Measurements from ENCODE around the gene DSG1.
"Not testable (repeated sequence)": the region's sequence is repeated elsewhere in the genome, so short reads cannot be mapped to it uniquely, and the experiment has no call there.

The DSG1 gene

DNA sequence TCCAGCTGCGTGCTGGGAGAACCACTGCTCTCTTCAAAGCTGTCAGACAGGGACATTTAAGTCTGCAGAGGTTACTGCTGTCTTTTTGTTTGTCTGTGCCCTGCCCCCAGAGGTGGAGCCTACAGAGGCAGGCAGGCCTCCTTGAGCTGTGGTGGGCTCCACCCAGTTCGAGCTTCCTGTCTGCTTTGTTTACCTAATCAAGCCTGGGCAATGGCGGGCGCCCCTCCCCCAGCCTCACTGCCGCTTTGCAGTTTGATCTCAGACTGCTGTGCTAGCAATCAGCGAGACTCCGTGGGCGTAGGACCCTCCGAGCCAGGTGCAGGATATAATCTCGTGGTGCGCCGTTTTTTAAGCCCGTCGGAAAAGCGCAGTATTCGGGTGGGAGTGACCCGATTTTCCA lies 35.4 kb downstream of the DSG1 start:
- not testable (repeated sequence) for DNase-seq

DNA sequence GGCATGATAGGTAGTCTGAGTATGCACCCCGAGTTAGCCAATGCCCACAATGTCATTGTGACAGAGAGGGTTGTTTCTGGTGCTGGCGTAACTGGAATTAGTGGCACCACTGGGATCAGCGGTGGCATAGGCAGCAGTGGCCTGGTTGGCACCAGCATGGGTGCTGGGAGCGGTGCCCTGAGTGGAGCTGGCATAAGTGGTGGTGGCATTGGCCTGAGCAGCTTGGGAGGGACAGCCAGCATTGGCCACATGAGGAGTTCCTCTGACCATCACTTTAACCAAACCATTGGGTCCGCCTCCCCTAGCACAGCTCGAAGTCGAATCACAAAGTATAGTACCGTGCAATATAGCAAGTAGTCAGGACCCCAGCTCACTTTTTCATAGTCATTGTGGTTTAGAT lies 37.0 kb downstream of the DSG1 start:
- DNase-seq: no peak

DNA sequence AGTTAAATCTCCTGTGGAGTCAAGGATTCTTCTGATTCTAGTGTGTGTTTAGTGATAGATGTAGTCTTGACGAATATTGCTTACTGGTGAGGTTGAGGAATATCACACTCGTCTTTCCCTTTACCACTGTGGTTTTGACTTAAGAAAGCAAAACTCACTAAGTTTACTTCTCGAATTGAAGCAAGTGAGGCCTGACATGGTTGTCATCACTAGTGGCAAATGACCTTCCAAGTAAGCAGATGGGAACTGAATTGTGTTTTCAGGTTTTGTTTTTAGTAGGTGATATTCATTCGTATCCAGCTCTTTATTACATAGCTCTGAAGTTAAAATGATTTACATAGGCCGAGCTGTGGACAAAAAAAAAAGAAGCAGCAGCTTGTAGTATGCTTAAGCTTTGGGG lies 38.1 kb downstream of the DSG1 start:
- no peak for DNase-seq

DNA sequence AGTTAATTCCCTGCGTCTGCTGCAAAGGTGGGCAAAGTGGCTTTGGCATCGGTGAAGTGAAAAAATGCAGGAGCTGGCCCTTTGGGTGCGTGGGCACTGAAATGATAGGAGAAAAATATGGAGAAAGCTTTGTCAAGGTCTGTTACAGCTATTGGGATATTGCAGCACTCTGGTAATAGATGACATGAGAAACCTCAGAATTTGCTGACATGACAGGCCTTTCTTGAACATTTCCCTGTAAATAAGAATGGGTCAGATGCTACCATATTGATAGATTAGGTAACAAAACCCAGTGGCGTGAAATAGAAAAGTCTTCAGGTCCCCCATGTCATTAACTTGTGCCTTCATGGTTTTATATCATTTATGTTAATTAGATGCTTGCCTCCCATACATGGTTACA lies 46.2 kb downstream of the DSG1 start:
- no peak for DNase-seq

DNA sequence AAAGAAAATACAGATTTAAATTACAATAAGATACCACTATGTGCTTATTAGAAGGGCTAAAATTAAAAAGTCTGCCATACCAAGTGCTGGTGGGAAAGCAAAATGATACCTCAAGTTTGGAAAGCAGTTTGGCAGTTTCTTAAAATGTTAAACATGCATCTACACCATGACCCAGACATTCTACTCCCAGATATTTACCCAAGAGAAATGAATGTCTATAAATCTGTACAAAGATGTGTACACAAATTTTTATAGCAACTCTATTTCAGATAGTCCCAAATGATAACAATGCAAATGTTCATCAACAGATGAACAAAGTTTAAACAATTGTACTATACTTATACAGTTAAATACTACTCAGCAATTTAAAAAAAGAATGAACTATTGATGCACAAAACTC lies 51.5 kb downstream of the DSG1 start:
- DNase-seq: no peak

DNA sequence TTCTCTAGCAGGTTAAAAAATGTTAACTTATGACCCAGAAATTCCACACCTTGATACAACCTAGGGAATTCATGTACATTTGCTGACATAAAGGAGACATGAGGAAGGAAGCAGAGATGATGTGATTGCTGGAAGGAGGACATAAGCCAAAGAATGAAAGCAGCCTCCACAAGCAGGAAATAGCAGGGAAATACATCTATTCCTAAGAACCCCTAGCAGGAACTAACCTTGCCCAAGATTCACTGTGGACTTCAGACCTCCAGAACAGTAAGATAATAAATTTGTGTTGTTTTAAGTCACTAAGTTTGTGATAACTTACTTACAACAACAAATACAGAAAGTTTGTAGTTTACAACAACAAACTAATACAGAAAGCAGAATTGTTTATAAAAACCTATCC lies 54.0 kb downstream of the DSG1 start:
- DNase-seq: no peak

DNA sequence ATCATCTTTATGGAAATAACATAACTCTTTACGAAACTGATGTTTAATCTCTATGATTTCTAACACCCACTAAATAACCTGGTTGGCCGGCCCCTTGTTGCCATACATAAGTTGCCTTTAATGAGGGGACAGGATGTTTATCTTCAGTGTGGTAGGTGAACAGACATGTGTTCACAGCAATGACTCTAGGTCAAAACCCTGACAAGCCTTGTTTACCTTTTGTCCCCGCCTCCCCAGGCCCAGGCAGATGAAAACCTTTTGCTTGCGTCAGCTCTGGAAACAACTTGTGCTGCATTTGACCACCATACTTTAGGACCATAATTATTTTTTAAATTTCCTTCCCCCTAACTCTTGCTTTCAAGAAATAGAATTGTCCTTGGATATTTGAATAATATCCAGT lies 55.7 kb downstream of the DSG1 start:
- DNase-seq: no peak

DNA sequence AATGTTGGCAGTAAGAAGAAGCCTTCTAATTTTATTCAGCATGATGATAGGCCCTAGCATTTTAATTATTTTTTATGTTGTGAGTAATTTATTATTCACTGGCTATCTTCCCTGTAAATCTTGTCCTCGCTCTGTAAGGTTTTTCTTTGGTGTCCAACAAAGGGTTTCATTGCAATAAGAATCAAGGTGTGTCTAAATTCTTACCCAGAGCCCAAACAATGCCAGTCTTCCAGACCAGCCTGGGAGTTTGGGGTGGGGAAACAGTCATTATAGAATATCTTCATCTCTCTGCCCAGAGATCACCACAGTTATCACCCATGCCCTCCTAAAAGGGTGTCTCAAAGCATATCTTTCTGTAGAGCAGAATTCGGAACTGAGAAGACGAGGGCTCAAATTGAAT lies 58.5 kb downstream of the DSG1 start, which contains the start of gene DSG4:
Gene DSG4, plus strand, starts transcription at position 301 of the 400 bp plus-strand sequence. CDS start 135 bp downstream, outside the sequence.
- DNase-seq: no peak

DNA sequence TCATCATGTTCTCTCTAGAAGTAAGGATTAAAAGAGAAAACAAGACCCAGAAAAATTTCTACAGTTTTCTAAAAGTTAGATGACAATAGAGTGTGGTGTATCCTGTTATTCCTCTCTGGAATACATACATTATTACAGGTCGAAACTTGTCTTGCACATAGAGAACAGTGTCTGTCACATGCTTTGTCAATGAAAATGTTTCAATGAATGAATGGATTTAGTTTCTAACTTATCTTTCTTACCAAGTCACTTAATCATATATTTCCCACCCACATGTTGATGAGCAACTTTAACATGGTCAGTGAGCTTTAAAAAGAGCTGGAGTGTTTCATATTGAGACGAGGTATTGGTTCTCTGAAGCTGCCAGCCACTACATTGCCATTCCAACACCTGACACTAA lies 63.0 kb downstream of the DSG1 start:
- DNase-seq: no peak

DNA sequence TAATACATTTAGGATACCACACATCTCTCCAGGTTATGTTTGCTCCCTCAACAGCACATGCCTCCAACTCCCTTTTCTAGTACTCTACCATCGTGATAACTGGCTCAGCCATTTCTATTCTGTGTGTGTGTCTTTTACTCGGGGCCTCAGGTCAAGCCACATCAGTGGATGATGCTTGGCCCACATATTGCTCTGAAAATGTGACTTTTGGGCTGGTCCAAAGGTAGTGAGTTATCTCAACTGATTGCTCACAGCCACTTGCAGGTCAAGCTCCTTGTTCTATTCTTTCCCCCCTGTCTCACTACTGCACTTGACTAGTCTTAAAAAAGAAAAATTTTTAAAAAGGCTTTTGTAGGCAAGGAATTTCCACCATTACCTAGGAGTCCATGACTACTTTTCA lies 64.1 kb downstream of the DSG1 start:
- DNase-seq: no peak

DNA sequence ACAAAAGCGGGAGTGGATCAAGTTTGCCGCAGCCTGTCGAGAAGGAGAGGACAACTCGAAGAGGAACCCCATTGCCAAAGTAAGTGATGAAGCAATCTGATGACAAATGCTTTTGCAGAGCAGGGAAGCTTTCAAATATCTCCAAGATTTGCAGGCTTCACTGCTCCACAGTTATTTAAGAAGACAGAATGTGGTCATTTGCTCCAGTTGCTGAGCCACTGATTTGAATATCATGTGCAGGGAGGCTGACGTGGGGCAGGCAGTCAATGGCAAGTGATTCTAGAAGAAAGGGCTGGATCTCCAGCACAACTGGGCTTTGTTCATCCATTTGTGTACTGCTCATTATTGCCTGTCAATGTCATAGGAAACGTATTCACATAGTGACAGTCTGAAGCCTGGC lies 68.8 kb downstream of the DSG1 start:
- no peak for DNase-seq

DNA sequence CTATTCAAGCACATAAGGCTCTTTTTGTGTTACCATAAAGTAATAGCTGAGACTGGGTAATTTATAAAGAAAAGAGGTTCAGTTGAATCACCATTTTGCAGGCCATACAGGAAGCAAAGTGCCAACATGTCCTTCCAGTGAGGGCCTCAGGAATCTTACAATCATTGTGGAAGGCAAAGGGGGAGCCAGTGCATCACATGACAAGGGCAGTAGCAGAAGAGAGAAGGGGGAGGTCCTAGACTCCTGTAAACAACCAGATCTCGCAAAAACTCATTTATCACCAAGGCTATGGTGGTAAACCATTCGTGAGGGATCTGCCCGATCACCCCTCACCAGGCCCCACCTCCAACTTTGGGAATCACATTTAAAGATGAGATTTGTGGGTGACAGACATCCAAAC lies 75.3 kb downstream of the DSG1 start:
- DNase-seq: no peak

DNA sequence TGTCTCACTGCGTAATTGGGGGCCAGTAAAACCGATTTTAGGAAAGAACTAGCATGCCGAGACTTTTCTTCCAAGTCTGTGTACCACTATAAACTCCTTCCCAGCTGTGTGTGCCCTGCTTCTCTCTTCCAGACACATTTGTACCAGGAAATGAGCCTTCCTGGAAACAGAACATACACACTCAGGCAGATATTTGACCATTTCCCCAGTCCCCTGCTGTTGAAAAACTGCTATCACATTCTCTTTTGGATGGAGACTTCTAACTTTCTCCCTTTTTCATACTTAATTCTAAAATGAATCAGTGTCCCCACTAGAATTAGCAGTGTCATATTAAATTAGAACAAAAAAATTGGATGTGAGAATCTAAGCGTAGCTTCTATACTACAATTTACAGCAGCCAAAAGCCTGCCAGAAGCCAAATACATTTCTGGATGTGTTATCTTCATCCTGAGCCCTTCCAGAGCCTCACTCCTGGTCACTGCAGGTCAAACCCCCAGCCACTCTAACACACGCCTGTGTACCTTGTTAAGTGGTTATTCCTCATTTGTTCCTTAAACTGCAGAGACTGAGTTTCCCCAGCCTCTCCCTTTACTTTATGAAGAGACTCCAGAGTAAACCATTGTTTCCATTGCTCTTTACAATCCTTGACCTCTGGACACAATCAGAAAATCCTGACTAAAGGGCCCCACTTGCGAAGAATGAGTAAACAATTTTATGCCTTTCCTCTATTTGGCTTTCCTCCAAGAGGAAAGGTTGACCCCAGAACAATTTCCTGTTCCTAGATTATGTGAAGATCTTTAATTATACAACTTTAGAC lies 79.0 kb downstream of the DSG1 start:
- DNase-seq: no peak

DNA sequence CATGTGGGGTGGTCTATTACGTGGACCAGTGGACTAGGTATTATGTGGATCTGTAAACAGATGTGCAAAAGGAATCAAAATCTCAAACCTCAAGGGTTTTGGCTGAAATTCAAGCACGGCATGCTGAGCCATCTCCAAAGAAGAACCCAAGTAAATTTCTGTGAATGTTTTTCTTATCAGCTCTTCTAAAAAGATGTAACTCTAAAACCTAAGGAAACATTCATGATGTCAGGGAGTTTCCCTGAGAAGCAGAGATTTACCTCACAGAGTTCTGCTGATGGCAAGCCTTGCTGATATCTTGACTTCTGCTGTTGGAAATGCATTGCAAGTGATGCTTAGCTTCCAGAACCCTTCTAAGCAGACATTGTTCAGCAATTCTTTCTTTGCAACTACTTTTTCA lies 80.2 kb downstream of the DSG1 start:
- no peak for DNase-seq

DNA sequence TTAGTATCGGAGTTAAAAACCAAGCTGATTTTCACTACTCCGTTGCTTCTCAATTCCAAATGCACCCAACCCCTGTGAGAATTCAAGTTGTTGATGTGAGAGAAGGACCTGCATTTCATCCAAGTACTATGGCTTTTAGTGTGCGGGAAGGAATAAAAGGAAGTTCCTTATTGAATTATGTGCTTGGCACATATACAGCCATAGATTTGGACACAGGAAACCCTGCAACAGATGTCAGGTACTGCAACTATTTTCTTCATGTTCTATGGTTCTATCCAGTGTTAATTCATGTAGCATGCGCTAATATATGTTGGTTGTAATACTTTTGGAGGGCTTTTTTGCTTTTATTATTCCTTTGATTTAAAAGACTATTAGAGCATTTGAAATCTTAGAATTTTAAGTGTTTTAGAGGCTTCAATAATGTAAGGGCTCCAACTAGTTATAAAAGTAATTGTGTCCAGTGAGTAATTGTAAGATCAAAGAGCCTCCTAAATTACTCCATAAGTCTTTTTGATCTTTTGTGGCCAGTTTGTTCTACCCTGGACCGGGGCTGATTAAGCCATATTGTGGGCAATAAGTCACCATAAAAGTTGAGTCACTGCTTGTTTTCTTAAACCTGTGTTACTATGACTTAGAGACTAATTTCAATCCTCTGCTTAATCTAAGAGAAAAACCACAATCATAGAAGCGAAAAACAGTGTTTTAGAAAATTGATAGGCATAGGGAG lies 81.5 kb downstream of the DSG1 start:
- no peak for DNase-seq

DNA sequence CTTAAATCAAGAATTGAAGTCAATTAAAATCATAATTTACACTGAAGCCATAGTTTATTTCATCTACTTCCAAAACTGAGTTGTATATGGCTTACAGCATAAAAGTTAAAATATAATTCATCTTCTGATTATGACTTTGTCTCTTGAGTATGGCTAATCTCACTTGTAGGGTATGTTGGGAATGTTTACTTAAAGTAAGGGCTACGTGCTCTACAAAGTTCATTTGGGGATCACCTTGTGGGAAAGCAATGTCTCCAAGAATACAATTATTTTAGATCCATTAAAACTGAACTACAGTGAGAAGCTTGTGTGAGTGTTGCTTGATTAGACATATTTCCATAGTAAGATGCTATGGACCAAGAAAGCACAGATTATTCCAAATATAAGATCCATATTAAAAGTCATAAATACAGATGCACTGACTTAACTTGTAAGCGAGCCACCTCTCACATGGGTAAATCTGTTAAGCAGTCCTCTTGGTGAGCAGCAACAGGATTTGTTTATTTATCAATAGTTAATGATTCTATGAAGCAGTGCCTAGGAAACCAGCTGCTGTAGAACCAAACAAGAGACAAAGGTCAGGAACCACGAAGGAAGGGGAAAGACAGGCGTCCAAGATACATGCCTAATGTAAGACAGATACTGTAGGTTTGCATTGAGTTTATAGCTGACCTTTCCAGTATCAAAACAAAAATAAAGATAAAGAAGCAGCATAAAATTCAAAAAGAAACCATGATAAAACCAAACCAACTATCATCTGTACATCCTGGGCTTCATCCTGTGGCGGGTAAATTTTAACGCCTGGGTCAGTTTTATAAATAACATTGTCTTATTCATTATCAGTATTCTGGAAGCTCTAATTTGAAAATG lies 83.4 kb downstream of the DSG1 start:
- no peak for DNase-seq

DNA sequence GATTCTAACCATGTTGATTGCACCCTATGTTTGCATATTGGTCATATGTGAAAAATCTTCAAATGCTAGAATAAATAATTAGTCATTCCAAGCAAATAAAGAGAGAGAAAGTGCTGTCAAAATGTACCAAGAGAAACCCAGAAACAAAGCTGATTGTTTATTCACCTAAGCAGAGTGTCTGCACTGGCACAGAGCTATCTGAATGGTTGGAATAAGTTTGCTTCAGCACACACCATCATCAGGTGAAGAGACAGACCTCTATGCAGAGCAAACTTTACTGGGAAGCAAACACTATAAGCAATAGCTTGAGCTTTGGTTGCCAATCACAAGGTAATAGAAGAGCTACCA lies 84.0 kb downstream of the DSG1 start:
- no peak for DNase-seq

DNA sequence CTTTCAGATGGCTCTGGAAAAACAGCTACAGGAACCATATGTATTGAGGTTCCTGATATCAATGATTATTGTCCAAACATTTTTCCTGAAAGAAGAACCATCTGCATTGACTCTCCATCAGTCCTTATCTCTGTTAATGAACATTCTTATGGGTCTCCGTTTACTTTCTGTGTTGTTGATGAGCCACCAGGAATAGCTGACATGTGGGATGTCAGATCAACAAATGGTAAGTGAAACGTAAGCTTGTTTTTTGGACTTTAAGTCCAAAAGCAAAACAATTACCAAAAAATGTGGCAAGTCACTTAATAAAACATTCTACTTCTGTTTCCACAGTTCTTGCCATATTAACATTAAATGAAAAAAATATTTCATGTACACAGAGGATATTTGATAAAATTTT lies 85.4 kb downstream of the DSG1 start:
- no peak for DNase-seq

All from SIG-M5 (cell line).